Right renal pelvis (tissue), 4 donors: ENCODE results near the gene HMG20B. TPM values are rescaled to one million over a fixed set of nuclear protein-coding genes. Genes with fewer than 3 reads are reported as not detected.
"Not testable (repeated sequence)": the region's sequence is repeated elsewhere in the genome, so short reads cannot be mapped to it uniquely, and the experiment has no call there.

Experiments
- DNase-seq, 4 donors: peaks; one replicate each; pipeline ENCODE4 v3.0.0-alpha.2; 2013; ENCODE audit warnings: low read depth in 4 of 4, low spot score in 3 of 4, missing footprints in 1 of 4
- polyA plus RNA-seq, 4 donors: library from polyadenylated mRNA; unstranded; fragments of 120-200 nt; gene quantifications; one replicate each; pipeline ENCODE4 v1.2.1, GENCODE V29; 2013; ENCODE audit not compliant: insufficient read length in 4 of 4

Gene HMG20B
- polyA plus RNA-seq, 4 donors, result 72.9 to 95.8 (median 74.2) TPM

DNA sequence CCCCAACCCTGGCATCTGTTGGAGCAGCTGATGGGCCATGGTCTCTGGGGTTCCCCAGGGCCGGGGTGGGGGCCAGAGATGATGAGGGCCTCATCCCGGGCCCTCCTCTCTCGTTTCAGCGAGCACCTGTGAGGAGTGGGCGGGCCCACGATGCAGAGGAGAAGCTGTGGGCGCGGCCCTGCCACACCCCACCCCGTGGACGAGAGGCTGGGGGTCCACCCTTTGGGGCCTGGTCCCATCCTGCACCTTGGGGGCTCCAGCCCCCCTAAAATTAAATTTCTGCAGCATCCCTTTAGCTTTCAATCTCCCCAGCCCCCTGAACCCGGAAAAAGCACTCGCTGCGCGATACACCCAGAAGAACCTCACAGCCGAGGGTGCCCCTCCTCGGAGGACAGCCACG is 5.6 kb downstream of the HMG20B start:
- no peak for DNase-seq

DNA sequence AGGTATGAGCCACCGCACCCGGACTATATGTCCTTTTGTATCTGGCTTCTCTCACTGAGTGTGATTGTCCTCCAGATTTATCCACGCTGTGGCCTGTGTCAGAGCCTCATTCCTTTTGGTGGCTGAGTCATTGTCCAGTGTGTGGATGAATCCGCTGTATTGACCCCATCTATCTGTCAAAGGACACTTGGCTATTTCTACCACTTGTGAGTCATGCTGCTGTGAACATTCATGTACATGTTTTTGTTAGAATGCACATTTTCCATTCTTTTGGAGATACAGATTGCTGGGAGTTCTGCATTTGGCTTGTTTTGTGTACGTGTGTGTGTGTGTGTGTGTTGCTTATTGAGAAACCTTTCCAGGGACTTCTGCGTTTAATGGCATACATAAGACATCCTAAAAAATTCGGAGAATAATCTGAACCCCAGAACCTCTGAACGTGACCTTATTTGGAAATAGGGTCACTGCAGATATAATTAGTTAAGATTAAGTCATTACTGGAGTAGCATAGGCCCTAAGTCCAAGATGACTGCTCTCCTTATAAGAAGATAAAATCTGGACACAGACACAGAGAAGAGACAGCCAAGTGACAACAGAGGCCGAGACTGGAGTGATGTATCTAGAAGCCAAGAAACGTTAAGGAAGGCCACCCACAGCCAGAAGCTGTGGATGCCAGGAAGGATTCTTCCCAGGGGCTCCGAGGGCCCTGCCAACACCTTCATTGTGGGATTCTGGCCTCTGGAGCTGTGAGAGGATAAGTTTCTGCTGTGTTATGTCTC is 7.6 kb downstream of the HMG20B start:
- DNase-seq, result no peak

DNA sequence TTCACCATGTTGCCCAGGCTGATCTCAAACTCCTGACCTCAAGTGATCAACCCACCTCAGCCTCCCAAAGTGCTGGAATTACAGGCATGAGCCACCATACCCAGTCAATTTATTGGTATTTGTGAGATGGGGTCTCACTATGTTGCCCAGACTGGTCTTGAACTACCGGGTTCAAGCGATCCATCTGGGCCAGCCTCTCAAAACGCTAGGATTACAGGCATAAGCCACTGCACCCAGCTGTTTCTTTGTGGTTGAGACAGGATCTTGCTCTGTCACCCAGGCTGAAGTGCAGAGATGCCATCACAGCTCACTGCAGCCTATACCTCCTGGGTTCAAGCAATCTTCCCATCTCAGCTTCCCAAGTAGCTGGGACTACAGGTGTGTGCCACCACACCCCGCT is 9.0 kb downstream of the HMG20B start:
- not testable (repeated sequence) for DNase-seq

DNA sequence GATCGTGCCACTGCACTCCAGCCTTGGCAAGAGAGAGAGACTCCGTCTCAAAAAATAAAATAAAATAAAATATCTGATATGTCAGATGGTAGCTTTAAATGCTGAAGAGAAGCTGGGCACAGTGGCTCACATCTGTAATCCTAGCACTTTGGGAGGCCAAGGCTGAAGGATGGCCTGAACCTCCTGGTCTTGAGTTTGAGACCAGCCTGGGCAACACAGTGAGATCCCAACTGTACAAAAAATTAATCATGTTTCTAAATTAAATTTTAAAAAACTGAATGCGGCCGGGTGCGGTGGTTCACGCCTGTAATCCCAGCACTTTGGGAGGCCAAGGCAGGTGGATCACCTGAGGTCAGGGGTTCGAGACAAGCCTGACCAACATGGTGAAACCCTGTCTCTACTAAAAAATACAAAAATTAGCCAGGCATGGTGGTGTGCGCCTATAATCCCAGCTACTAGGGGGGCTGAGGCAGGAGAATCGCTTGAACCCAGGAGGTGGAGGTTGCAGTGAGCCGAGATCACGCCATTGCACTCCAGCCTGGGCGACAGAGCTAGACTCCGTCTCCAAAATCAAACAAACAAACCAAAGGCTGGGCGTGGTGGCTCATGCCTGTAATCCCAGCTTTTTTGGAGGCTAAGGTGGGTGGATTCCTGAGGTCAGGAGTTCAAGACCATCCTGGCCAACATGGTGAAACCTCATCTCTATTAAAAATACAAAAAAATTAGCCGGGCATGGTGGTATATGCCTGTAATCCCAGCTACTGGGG is 11.5 kb downstream of the HMG20B start:
- not testable (repeated sequence) for DNase-seq

DNA sequence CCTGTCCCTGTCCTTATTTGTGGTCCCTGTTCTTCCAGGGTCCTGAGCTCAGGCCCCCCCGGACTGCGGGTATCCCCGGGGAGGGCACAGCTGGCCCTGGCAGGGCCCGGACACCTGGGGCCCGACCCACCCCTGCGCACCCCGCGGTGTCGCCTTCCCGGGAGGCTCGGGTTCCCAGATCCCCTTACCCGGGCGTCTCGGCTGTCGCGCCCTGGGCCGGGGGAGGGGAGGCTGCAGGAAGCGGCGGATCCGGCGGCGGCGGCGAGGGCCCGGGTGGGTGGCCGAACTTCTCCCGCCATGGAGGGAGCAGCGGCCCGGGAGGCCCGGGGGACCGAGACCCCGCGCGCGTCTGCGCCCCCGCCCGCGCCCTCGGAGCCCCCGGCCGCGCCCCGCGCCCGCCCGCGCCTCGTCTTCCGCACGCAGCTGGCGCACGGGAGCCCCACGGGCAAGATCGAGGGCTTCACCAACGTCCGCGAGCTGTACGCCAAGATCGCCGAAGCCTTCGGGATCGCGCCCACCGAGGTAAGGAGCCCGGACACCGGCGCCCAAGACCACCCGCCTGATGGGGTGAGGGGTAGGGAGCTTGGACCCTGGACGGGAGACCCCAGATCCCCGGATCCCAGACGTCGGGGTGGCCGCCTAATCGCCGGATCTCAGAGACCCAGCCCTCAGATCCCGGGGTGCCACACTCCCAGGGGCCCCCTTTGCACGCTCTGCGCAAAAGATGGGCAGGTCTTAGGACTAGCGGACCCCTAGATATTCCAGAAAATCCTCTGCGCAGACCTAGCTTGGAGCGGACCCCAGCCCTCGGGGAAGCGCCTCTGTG is 12.8 kb downstream of the HMG20B start, which contains the start of gene GIPC3:
GIPC3 (plus strand) TSS at position 178 of the 826 bp plus-strand sequence; CDS start at position 298, 120 bp downstream.
- no peak for DNase-seq

DNA sequence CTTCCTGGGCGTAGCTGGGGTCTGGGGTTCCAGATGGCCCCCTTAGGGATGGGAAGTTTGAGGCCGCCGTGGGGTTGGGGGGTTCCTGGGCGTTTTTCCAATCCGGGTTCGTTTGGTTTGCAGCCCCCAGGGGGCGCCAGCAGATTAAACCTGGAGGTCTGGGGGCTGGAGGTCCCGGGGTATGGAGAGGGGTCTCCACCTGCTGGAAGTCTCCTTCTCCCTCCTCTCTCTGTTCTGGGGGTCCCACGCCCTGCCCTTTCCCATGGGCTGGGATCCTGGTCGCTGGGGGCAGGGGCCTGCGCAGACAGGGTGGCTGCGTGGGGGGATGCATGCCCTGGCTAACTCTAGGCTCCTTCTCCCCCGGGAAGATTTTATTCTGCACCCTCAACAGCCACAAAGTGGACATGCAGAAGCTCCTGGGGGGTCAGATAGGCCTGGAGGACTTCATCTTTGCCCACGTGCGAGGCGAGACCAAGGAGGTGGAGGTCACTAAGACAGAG is 13.4 kb downstream of the HMG20B start:
- DNase-seq, result no peak

DNA sequence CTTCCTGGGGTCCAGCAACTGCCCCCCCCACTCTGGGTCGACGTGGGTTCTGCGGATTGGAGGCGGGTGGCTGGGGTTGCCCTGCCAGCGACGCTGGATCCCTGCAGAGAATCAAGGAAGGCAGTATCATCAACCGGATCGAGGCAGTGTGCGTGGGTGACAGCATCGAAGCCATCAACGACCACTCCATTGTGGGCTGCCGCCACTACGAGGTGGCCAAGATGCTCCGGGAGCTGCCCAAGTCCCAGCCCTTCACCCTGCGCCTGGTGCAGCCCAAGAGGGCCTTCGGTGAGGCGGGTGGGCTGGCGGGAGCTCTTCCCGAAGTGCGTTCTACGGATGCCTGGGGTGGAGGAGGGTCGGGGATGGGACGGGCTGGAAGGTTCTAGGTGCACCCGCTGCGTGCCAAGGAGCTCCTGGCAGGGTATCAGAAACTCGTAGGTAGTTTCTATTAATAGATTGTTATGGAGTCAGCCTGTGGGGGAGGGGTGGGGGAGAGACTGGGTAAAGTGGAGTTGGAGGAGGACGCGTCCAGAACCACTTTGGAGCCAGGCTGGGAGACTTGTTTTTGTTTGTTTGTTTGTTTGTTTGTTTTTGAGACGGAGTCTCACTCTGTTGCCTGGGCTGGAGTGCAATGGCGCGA is 14.1 kb downstream of the HMG20B start:
- no peak for DNase-seq

DNA sequence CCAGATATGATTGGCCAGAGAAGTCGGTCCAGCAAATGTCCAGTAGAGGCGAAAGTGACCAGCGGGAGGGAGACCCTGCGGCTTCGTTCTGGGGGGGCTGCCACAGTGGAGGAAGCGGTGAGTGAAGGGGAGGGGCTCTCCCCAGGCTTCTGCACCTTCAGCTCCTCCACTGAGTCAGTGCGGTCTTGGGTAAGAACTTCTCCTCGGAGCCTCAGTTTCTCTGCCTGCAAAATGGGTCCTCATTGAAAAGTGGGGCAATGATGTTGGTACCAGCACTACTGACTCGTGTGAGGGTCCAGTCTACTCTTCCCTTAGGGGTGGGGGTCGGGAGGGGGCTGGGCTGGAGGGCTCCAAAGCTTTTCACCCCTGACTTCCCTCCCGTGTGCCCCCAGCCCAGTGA is 16.7 kb downstream of the HMG20B start:
- no peak for DNase-seq

DNA sequence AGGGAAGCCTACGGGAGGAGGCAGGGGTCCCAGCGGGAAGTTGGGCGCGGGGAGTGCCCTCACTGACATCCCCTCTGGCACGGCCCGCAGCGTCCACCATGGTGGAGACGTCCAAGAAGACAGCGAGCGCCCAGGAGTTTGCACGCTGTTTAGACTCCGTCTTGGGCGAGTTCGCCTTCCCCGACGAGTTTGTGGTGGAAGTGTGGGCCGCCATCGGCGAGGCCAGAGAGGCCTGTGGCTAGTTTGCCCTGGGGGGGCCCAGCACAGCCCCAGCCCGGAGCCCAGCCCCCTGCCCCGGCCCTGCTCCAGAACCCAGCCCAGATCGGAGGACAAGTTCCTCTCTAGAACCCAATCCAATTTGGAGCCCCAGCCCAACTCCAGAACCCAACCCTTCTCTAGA is 17.2 kb downstream of the HMG20B start:
- no peak for DNase-seq

DNA sequence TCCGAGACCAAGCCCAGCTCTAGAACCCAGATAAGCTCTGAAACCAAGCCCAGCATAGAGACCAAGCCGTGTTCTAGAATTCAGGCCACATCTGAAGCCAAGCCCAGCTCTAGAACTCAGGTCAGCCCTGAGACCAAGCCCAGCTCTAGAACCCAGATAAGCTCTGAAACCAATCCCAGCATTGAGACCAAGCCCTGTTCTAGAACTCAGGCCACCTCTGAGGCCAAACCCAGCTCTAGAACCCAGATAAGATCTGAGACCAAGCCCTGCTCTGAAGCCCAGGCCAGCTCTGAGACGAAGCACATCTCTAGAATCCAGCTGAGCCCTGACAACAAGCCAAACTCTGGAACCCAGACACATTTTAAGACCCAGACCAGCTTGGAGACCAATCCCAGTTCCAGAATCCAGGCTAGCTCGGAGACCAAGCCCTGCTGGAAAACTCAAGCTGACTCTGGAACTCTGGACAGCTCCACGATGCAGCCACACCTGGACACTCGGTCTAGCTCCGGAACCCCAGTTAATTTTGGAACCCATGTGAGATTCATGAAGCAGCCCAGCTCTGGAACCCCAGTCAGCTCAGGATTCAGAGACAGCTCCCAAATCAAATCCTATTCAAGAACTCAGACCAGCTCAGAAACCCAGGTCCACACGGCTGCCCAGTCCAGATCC is 18.4 kb downstream of the HMG20B start:
- no peak for DNase-seq

DNA sequence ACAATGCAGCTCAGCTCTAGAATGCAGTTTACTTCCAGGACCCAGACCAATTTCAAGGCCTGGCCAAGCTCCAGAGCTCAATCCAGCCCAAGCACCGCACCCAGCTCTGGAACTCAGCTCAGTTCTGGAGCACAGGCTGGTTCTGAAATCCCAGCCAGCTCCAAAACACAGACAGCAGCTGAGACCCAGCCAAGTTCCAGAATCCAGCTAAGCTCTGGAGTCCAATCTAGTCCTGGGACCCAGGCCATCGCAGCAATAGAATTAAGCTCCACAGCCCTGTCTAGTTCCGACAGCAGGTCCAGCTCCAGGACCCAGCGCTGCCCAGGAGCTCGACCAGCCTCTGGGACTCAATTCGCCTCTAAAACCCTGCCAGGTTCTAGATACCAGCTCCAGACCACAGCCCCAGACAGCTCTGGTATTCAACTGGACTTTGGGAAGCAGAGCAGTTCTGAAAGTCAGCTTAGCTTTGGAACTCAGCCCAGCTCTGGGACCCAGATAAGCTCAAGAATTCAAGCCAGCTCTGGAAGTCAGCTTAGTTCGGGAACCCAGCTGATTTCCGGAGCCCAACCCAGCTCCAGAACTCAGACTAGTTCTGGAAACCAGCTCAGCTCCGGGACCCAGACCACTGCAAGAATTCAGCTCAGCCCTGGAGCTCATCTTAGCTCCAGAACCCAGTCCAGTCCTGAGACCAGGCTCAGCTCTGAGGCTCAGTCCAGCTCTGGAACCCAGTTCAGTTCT is 19.3 kb downstream of the HMG20B start:
- no peak for DNase-seq

DNA sequence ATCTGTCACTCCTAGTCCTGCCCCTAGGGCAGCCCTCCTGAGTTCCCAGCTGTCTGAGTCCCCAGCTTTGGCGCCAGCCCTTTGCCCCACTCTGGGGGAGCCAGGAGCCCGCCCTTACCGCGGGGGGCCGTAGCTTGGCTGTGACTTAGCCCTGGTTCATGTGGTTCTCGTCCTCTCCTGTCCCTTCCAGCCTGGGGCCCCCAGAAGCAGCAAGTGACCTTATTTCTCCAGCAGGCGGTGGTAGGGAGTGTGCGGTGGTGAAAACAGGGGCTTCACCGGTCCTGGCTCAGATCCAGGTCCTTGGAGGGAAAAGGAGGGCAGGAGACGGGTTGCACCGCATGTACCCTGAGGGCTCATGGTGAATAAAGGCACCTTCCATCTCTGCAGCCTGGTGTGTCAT is 20.4 kb downstream of the HMG20B start:
- DNase-seq, result no peak

DNA sequence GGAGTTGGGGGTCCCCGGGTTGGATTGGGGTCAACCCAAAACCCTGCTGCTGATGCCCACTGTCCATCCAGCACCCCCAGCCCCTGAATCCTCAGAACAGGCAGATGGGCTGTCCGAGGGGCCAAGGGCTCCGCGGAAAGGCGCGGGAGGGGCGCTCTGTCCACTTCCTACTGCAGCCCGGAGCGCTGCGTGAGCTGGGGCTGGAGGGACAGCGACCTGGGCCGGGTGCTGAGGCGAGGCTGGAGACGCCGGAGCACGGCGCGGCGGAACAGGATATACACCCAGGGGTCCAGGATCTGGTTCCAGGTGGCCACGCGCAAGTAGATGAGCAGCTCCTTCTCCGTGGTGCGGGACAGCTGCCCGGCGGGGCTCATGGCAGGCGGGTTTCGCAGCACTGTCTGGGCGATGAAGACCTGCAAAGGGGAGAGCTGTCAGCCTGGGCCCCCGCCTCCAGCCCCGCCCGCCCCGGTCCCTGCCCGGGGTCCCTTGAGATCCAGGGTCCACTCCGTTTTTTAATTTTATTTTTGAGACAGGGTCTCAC is 22.8 kb downstream of the HMG20B start:
- DNase-seq, result no peak

DNA sequence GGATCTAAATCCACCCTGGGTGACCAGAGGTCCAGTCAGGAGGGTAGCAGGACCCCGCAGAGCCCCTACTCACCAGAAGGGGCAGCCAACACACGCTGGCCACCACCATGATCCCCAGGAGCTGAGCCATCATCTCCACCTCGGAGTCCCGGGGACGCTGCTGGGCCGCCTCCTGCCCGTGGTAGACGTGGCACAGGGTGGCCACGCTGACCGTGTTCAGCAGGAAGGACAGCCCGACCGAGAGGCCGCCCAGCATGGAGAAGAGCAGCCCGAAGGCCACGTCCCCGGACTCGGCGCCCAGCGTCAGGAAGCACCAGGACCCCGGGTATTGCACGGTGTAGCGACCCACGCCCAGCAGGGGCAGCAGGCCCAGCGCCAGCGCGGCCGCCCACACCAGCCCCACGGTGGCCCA is 27.0 kb downstream of the HMG20B start:
- no peak for DNase-seq

DNA sequence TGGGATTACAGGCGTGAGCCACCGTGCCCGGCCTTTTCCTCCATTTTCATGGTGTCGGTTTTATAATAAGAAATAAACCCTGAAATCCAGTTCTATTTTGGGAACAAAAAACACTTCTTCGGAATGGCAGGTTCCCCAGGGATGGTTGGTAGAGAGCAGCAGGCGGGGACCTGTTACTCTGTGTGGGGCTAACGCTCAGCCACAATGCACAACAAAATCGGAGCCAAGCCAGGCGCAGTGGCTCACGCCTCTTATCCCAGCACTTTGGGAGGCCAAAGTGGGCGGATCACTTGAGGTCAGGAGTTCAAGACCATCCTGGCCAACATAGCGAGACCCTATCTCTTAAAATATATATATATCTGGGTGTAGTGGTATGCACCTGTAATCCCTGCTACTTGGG is 28.3 kb downstream of the HMG20B start:
- DNase-seq, result no peak

DNA sequence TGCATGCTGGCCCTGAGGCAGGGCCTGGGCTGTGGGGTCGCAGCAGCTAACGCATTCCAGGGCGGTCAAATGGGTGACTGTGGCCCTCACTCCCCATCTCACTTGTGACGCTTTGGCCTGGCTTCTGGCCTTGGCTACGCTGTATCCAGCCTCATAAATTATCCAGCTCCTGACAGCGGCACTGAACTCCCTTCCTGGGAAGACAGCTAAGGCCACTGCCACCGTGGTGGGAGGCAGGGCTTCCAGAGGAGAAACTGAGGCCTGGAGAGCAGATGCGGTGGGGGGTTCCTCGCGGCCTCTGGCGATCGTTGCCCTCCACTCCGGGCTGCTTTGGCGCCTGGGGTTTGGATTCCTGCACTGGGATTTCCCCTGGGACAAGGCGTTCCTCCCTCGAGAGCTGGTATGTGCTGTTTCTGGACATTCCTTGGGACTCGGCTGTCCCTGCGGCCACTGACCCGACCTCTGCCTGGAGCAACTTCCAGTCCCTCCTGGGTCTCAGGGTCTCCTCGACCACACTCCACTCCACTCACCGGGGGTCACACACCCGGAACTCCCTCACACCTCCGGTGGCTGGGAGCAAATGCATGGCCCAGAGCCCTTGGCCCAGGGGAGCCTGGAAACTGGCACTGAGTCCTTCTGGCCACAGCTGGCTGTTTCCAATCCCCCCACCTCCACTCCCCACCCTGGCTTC is 30.5 kb downstream of the HMG20B start:
- DNase-seq, result no peak

DNA sequence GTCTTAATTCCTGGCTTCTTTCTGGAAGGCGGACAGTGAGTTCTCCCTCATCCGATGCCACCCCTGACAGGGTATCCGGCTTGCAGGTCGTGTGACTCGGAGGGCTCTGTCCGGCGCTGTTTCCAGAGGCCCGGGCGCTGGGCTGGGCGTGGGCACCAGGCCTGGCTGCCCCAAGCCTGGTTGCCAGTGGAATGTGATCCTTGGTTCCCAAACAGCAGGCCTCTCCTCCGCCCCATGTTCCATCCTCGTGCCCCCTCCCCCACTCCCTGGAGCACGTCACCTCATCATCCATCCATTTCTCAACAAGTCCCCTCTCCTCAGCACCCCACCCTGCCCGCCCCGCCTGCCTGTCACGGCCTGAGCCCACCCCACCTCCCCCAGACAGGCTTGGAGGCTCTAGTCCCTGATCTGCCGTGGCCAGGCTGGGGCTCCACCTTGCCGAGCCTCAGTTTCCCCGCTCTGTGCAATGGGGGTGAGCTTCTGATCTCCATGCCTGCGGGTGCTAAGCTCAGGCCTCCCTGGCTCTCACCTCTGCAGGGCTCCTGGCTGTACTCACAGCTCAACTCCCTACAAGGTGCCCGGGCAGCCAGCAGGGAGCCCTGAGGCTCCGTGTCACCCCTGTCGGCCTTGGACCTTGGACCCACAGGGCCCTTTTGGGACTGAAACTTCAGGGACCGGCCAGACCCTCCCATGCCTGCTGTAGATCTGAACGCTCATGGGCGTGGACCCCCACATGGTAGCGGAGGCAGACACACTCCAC is 31.7 kb downstream of the HMG20B start:
- DNase-seq, result no peak

DNA sequence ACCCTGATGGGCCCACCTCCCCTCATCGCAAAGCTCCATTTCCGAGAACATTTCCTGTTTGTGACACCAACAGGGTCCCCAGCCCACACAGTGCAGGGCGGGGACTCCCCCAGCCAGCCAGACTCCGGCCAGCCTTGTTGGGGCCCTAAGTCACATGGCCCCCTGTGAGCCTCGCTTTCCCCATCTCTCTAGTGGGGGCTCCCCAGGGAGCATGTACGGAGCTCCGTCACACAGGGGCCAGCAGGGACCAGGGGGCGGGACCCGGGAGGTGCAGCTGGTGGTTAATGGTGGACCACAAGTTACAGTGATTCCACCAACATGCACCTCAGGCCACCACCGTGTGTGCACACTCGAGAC is 32.2 kb downstream of the HMG20B start:
- DNase-seq, result no peak
